MM.1S (cell line): ENCODE results near the gene LBHD2.

Experiments used
- DNase-seq: peaks from one replicate; pipeline ENCODE4 v3.0.0-alpha.2; 2015
- H2AFZ ChIP-seq: fragments of 300-600 bp; sonication (generic); 2 replicates; pipeline ENCODE4 v1.6.0; 2016; ENCODE audit warnings: antibody characterized with exemption, low read length
- H3F3A ChIP-seq: fragments of 300-600 bp; sonication (generic); 2 replicates; pipeline ENCODE4 v1.6.1; 2016; ENCODE audit warnings: mild to moderate bottlenecking, antibody characterized with exemption, low read length, moderate library complexity, mixed read lengths; ENCODE audit not compliant: insufficient read depth
- H3K27ac ChIP-seq: fragments of 300-600 bp; sonication (generic); 2 replicates; pipeline ENCODE4 v1.5.1; 2016; ENCODE audit warnings: mild to moderate bottlenecking, low read length
- H3K27me3 ChIP-seq: fragments of 300-600 bp; sonication (generic); replicated peaks from 2 replicates; pipeline ENCODE4 v1.6.0; 2016; ENCODE audit warnings: low read length; ENCODE audit not compliant: insufficient read depth
- H3K36me3 ChIP-seq: fragments of 300-600 bp; sonication (generic); replicated peaks from 2 replicates; pipeline ENCODE4 v1.6.1; 2016; ENCODE audit warnings: mild to moderate bottlenecking, low read length, mixed read lengths; ENCODE audit not compliant: insufficient read depth
- H3K4me1 ChIP-seq: fragments of 300-600 bp; sonication (generic); 2 replicates; pipeline ENCODE4 v1.6.1; 2016; ENCODE audit warnings: low read length, mixed read lengths
- H3K4me2 ChIP-seq: fragments of 300-600 bp; sonication (generic); 2 replicates; pipeline ENCODE4 v1.6.0; 2016; ENCODE audit warnings: low read depth, low read length
- H3K4me3 ChIP-seq: fragments of 300-600 bp; sonication (generic); 2 replicates; pipeline ENCODE4 v1.5.1; 2016; ENCODE audit warnings: low read length, mixed read lengths
- H3K79me2 ChIP-seq: fragments of 300-600 bp; sonication (generic); 2 replicates; pipeline ENCODE4 v1.6.1; 2016; ENCODE audit warnings: mixed run types, low read length, mixed read lengths
- H3K9ac ChIP-seq: fragments of 300-600 bp; sonication (generic); 2 replicates; pipeline ENCODE4 v1.6.1; 2016; ENCODE audit warnings: low read length, mixed read lengths
- H3K9me2 ChIP-seq: fragments of 300-600 bp; sonication (generic); replicated peaks from 2 replicates; pipeline ENCODE4 v1.6.1; 2016; ENCODE audit warnings: mild to moderate bottlenecking, low read length, mixed read lengths; ENCODE audit not compliant: insufficient read depth
- H3K9me3 ChIP-seq: fragments of 300-600 bp; sonication (generic); replicated peaks from 2 replicates; pipeline ENCODE4 v1.6.1; 2016; ENCODE audit warnings: mild to moderate bottlenecking, low read length, mixed read lengths; ENCODE audit not compliant: insufficient read depth
- H4K20me1 ChIP-seq: fragments of 300-600 bp; sonication (generic); 2 replicates; pipeline ENCODE4 v1.6.1; 2016; ENCODE audit warnings: mild to moderate bottlenecking, low read length, moderate library complexity, mixed read lengths; ENCODE audit not compliant: insufficient read depth
- CTCF ChIP-seq: fragments of 300-600 bp; sonication (generic); IDR thresholded peaks from 2 replicates; pipeline ENCODE4 v1.5.1; 2016; ENCODE audit warnings: antibody characterized with exemption, low read length, mixed read lengths
- EZH2 ChIP-seq: fragments of 300-600 bp; sonication (generic); optimal IDR thresholded peaks from 2 replicates; pipeline ENCODE3; 2017; ENCODE audit warnings: low read depth, mild to moderate bottlenecking, antibody characterized with exemption, low read length, mixed read lengths
- EZH2phosphoT487 ChIP-seq: fragments of 300-600 bp; sonication (generic); IDR thresholded peaks from 2 replicates; pipeline ENCODE4 v1.6.1; 2018; ENCODE audit warnings: antibody characterized with exemption, low read length

LBHD2 gene

DNA sequence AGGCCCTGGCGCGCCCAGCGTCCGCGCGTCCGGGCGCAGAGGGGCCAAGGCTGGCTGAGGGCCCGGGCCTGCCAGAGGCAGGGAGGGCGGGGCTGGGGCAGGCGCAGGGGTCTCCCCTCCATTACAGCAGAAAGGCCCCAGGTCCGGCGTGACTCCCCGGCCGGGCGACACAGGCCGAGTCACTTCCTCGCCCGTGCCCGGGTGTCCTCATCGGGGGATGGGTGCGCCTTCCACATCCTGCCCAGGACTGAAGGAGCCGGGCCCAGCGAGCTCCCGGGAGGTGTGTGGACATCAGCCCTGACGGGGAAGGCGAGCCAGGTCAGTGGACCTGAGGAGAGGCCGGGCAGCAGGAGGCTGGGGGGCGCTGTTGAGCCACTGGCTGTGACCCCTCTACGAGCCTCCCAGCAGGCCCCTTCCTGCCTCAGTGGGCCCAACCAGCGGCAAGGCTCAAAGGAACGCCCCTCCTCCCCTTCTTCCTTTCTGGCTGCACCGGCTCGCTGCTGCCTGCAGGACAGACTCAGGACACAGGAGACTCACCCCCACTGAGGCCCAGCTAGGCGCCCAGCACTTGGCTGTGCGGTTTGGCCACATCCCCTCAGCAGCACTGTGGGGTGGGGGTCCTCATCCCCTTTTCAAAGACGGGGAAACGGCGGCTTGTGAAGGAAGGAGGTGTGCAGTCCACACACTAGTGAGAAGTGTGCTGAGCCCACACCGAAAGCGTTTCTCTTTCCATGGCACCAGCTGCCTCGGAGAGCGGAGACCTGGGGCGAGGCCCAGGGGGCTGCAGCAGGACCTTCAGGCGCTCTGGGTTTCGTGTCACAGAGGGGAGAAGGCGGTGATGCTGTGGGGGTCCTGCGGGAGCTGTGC, 39.9 kb downstream of the LBHD2 start:
- H3K4me1 ChIP-seq: no peaks in the 10 kb centered on the region
- H3K4me2 ChIP-seq: no peak overlapping the region; the same call in 1 of the 2 replicates
- no peaks in the 10 kb centered on the region for H3F3A ChIP-seq
- H3K79me2 ChIP-seq: no peaks in the 10 kb centered on the region
- H4K20me1 ChIP-seq: no peaks in the 10 kb centered on the region
- no peak overlapping the region for H3K27ac ChIP-seq
- TF ChIP-seq CTCF (no peak), EZH2phosphoT487 (no peak), EZH2 (no peak)
- DNase-seq: no peak
- no peaks in the 10 kb centered on the region for H3K36me3 ChIP-seq
- H3K9me3 ChIP-seq: no peaks in the 10 kb centered on the region
- H3K27me3 ChIP-seq: peaks cover 11% of the 10 kb centered on the region
- no peak overlapping the region for H3K9ac ChIP-seq
- no peak overlapping the region for H3K4me3 ChIP-seq
- no peaks in the 10 kb centered on the region for H3K9me2 ChIP-seq
- H2AFZ ChIP-seq: no peak overlapping the region

DNA sequence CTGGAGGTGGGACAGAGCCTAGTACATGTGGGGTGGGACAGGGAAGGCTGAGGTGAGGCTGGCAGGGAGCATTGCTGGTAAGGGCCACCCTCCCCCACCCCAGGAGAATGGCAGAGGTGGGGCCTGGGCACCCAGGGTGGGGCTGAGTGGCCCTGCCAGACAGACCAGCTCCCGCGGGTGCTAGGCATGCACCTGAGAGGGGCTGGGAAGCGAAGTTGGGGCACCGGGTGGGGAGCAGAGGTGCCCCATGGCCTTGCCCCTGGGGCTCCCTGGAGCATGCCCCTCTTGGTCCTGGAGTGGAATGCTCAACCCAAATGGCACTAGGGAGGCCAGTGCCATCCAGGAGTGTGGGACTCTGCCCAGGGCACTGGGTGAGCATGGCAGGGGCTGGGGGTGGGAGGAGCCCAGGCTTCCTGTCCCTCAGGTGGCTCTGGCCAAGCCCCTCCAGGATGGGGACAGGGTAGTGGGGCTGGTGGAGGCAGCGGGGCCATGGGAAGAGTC, 40.5 kb downstream of the LBHD2 start:
- no peak overlapping the region for H3K9ac ChIP-seq
- no peaks in the 10 kb centered on the region for H4K20me1 ChIP-seq
- no peak overlapping the region for H2AFZ ChIP-seq
- no peak overlapping the region for H3K27ac ChIP-seq
- no peaks in the 10 kb centered on the region for H3K9me3 ChIP-seq
- no peak overlapping the region for H3K4me3 ChIP-seq
- H3K4me1 ChIP-seq: no peaks in the 10 kb centered on the region
- no peak overlapping the region for H3K4me2 ChIP-seq
- TF ChIP-seq CTCF (no peak), EZH2phosphoT487 (no peak), EZH2 (no peak)
- H3K9me2 ChIP-seq: no peaks in the 10 kb centered on the region
- no peak for DNase-seq
- H3K36me3 ChIP-seq: no peaks in the 10 kb centered on the region
- H3F3A ChIP-seq: no peaks in the 10 kb centered on the region
- peaks cover 11% of the 10 kb centered on the region for H3K27me3 ChIP-seq
- H3K79me2 ChIP-seq: no peaks in the 10 kb centered on the region

DNA sequence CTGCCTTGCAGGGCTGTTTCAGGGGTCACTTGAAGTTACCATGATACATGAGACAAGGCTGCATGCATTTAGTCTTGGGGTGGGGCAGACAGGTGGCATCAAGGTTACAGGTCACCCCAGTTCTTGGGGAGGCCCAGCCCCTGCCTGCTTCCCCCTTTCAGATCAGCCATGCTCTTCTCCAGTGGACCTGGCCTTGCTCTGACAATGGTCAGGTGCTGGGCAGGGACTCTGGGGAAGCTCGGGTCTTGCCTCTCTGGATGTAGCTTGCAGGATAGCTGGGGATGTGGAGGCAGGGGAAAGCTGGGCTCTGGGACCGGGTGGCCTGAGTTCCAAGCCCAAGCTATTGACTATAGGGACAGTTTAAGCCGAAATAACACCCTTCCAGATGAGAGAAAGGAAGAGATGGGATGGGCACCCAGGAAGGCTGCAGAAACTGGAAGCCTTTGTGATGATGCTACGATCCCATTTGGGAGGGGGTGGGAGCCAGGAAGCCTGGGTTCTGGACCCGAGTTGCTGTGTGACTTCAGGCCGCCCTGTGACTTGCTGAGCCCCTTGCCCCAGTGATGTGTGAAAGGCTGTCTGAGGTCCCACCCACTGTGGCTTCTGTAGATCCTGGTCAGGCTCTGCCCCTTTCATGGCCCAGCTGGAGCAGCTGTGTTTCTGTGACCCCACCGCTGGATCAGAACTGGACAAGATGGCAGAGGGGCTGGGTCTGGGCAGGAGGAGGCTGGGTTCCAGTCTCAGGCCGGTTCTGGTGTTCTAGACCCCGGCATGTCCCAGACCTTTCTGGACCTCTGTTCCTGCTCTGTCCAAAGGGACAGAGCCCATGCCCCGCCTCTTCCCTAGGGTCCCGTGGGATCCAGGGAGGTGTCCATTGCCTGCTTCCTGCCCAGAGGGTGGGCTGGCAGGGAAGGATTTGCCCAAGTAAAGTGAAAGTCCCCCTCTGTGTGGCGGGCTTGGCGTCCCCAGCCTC, 41.4 kb downstream of the LBHD2 start:
- Histone ChIP-seq H4K20me1 (no peaks in the 10 kb centered on the region), H3K27ac (no peak overlapping the region), H3K9ac (no peak overlapping the region), H3K27me3 (peaks cover 15% of the 10 kb centered on the region), H3K4me3 (no peak overlapping the region), H3K4me1 (no peaks in the 10 kb centered on the region), H3F3A (no peaks in the 10 kb centered on the region), H3K36me3 (no peaks in the 10 kb centered on the region), H3K79me2 (no peaks in the 10 kb centered on the region), H3K9me2 (no peaks in the 10 kb centered on the region), H3K9me3 (no peaks in the 10 kb centered on the region), H2AFZ (no peak overlapping the region), H3K4me2 (no peak overlapping the region)
- no peak for DNase-seq
- no peak for TF ChIP-seq EZH2phosphoT487
- no peak for TF ChIP-seq CTCF
- TF ChIP-seq EZH2: no peak
